ENCODE measurements around the gene CCL7.

CCL7 gene

DNA sequence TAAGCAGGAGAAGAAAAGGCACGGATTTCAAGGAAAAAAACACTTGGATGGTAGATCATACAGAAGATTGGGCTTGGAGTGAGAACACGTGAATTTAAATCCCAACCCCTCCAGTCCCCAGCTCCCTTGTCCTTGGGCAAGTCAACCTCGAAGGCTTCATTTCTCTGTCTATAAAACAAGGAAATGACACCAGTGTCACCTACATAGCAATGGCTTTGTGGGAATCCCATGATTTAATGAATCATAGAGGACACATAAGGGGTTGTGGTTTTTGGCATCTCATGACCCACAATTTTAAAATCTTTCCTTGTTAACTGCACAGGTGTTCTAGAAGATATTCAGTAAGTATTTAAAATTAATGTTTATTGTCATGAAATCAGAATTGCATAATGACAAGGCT lies 23.1 kb upstream of the CCL7 start:
- no peak for DNase-seq (ENCODE audit: low read depth)

DNA sequence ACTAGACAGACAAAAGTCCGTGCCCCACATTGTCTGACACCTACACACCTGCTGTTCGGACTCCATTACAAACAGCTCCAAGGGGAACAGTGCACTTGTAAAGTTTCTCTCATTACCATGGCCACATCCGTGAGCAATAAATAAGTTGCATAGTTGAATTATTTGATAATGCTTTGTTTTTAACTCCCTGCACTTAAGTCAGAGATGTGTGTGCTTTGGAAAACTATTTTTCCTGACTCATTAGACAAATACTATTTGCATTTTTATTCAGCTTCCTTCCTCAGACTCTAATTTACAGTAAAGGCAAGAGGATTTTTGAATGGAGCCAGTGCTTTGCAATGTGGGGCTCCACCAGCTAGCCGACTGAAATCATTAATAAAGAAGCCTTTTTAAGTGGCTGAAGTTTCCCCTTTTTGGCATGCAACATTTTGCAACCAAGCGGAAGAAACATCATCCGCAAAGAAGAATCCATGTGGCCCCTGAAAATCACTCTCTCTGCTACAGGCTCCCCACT lies 21.5 kb upstream of the CCL7 start:
- no peak for DNase-seq (ENCODE audit: low read depth)

DNA sequence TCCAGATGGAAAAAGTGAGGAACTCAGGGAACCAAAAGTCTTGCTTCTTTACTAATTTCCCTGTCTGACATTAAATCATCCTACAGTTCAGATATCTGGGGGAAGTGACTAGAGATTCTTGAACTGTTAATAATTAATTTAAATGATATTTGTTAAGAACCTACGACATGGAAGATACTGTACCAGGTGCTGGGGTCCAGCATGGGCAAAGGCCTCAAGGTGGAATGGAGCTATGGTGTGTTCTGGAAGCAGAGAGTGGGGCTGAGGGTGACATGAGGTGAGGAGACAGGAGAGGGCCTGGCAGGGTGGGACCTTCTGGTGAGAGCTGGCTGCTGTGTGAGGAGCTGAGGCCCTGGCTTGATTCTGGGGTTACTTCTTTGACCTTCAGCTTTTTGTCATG lies 21.0 kb upstream of the CCL7 start:
- no peak for DNase-seq (ENCODE audit: low read depth)

DNA sequence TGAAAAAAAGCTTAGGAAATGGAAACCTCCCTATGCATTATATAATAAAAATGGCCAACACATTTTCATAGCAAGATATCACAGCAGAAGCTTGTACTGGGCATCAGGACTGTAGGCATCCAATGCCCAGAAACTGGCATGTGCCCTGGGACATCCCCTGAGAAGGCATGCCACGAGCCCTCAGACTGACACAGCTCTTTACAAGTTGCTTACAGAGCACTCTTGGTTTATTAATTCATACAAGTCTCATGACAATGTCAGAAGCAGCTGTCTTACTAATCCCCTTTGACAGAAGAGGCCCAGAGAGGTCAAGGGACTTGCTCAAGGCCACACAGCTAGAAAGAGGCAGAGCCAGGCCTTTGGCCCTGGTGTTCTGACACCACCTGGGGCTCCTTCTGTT lies 20.5 kb upstream of the CCL7 start:
- DNase-seq (ENCODE audit: low read depth): no peak

DNA sequence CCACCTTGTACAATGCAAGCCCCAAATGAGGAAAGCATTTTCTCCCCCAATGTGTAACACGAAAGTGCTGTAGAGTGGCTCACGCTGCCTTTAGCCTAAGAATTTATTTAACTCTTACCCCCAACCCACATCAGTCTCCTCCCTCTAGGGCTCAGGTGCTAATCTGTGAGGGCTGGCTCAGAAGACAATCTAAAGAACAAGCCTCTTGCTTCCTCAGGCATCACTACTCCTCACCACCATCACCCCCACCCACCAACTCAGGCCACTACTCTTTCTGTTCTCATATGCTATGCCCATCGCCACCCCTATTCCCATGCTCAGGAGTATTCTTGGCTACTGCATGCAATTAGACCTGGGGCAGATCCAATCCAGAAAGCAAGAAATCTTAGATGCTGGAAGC lies 18.8 kb upstream of the CCL7 start:
- DNase-seq (ENCODE audit: low read depth): no peak

DNA sequence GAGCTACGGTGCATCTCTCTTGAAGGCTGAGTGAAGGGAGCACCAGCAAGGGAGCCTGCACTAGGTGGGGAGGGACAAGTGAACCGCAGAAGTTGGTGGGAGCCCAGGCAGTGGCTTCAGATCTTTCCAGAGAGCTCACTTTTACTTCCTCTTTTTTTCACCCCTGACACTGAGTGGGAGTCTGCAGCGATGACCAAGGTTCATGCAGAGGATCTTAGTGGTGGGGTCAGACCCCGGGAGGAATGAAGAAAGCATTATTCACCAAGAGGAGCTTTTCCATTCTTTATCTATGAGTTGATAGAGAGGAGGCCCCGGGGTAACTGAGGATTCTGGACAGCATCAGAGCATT lies 18.0 kb upstream of the CCL7 start:
- DNase-seq (ENCODE audit: low read depth): no peak

DNA sequence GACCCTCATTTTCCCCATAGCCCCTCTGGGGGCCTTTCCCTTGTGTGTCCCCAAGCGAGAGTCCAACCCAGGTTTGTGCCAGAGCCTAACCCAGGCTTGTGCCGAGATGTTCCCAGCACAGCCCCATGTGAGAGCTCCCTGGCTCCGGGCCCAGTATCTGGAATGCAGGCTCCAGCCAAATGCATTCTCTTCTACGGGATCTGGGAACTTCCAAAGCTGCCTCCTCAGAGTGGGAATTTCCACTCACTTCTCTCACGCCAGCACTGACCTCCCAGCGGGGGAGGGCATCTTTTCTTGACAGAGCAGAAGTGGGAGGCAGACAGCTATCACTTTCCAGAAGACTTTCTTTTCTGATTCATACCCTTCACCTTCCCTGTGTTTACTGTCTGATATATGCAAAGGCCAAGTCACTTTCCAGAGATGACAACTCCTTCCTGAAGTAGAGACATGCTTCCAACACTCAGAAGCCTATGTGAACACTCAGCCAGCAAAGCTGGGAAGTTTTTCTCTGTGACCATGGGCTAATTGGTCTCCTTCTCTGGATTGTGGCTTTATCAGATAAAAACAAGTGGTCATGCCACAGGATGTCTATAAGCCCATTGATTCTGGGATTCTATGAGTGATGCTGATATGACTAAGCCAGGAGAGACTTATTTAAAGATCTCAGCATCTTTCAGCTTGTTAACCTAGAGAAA lies 17.4 kb upstream of the CCL7 start:
- DNase-seq (ENCODE audit: low read depth): no peak

DNA sequence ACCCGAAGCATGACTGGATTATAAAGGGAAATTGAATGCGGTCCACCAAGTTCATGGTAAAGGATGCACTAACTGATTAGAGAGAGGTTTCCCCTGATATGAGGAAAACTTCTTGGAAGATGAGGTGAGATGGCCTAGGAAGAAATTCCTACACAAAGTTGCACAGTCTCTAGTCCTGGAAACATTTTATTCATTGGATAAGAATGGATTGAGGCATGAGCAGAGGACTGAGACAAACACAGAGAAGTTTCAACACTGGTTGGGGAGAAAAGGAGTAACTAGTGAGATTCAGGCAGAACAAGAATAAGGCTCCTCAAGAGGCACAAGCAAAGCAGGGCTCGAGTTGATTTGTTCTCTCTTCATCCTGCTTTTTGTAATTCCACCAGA lies 16.9 kb upstream of the CCL7 start:
- DNase-seq (ENCODE audit: low read depth): no peak

DNA sequence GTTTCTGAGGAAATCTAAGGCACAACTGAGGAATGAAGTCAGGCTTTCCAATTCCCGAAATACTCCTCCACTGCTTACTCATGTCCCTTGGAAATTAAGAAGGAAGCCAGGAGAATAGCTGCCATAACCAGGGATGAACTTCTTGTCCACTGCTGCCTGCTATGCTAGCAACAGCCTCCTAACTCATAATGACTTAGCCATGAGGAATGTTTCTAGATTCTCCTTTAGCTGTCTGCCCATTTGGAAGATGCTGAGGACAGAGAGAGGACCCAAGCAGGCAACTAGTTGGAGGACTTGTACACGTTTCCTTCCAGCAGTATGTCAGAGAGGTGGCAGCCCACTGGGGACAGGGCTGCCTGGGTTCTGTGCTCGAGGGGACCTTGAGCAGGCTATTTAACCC lies 15.9 kb upstream of the CCL7 start:
- DNase-seq (ENCODE audit: low read depth): no peak

DNA sequence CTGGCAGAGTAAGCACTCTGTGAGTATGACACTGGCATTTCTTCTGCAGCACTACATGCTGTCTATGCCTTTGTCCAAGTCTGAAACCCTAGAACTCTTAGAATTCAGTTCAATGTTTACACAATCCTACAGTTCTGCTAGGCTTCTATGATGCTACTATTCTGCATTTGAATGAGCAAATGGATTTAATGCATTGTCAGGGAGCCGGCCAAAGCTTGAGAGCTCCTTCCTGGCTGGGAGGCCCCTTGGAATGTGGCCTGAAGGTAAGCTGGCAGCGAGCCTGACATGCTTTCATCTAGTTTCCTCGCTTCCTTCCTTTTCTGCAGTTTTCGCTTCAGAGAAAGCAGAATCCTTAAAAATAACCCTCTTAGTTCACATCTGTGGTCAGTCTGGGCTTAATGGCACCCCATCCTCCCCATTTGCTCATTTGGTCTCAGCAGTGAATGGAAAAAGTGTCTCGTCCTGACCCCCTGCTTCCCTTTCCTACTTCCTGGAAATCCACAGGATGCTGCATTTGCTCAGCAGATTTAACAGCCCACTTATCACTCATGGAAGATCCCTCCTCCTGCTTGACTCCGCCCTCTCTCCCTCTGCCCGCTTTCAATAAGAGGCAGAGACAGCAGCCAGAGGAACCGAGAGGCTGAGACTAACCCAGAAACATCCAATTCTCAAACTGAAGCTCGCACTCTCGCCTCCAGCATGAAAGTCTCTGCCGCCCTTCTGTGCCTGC lies 15.2 kb upstream of the CCL7 start, which contains the start of gene CCL2:
CCL2 (plus strand) TSS at position 635 of the 730 bp plus-strand sequence; CDS start at position 700, 65 bp downstream.
- no peak for DNase-seq (ENCODE audit: low read depth)

DNA sequence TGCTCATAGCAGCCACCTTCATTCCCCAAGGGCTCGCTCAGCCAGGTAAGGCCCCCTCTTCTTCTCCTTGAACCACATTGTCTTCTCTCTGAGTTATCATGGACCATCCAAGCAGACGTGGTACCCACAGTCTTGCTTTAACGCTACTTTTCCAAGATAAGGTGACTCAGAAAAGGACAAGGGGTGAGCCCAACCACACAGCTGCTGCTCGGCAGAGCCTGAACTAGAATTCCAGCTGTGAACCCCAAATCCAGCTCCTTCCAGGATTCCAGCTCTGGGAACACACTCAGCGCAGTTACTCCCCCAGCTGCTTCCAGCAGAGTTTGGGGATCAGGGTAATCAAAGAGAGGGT lies 14.7 kb upstream of the CCL7 start:
- DNase-seq (ENCODE audit: low read depth): no peak

DNA sequence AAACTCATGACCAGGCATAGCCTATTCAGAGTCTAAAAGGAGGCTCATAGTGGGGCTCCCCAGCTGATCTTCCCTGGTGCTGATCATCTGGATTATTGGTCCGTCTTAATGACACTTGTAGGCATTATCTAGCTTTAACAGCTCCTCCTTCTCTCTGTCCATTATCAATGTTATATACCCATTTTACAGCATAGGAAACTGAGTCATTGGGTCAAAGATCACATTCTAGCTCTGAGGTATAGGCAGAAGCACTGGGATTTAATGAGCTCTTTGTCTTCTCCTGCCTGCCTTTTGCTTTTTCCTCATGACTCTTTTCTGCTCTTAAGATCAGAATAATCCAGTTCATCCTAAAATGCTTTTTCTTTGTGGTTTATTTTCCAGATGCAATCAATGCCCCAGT lies 14.2 kb upstream of the CCL7 start:
- DNase-seq (ENCODE audit: low read depth): no peak

DNA sequence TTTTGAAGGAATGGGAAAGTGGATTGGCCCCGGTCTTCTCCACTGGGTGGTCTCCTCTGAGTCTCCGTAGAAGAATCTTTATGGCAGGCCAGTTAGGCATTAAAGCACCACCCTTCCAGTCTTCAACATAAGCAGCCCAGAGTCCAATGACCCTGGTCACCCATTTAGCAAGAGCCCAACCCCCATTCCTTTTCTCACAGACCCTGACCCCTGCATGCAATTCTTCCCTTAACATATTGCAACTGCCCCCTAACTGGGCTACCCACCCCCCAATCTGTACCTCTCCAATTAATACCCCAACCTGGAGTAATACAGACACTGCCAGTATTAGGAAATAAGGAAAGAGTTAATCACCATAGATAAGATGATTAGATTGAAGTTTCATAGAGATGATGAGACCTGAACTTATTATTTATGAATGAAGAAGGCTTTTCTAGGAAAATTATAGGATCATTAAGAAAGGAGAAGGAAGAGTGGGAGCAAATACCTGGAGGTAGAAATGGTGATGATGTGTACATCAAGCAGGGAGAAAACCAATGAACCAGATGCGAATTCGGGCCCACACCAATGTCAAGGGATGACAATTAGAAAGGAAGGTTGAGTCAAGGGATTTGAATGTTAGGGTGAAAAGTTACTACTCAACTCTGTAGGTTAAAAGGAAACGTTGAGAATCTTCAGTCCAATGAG lies 12.6 kb upstream of the CCL7 start:
- no peak for DNase-seq (ENCODE audit: low read depth)

DNA sequence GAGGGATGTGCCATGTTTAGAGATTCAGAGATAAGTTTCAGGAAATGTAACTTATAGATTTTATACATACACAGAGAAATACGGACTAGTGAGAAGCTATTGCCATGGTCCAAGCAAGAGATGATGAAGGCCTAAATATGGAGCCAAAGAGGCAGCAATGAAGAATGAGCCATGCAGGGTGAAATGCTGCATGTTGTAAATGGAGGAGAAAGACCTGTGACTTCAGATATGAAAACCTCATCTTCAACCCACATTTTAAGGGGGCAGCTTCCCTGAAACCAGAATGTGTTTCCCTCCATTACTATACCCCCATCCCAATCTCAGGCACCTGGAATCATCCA lies 12.1 kb upstream of the CCL7 start:
- DNase-seq (ENCODE audit: low read depth): no peak

DNA sequence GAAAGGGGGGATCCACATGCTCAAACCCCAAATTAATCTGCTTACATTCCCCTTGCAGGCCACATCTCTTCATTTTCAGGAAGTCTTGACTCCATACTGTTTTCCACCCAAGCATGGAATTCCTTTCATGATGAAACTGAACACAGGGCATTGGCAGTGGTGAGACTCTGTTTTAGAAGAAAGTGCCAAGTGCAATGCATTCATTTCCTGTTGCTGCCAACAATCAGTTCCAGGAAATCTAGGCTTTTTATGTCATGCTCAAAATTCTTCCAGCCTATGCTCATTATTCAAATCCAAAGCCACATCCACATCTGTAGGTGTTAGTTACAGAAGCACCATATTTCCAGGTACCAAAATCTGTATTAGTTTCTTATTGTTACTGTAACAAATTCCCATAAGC lies 10.9 kb upstream of the CCL7 start:
- DNase-seq (ENCODE audit: low read depth): no peak

DNA sequence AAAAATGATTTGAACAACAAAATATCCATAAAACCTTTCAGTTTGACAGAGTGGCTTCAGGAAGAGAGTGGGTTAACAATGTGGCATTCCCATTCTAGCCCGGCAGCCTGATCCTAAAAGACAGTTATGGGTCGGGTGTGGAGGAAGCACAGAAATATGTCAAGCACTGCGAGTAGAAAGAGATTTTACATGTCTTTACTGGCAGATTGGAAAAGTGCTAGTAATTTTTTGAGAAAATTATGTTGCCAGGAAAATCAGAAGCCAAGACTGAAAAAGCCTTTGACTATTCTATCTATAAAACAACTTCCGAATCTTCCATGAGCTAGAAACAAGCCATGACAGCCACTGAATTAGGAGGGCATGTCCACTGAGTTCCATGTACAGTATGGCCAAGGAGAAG lies 9.2 kb upstream of the CCL7 start:
- no peak for DNase-seq (ENCODE audit: low read depth)

DNA sequence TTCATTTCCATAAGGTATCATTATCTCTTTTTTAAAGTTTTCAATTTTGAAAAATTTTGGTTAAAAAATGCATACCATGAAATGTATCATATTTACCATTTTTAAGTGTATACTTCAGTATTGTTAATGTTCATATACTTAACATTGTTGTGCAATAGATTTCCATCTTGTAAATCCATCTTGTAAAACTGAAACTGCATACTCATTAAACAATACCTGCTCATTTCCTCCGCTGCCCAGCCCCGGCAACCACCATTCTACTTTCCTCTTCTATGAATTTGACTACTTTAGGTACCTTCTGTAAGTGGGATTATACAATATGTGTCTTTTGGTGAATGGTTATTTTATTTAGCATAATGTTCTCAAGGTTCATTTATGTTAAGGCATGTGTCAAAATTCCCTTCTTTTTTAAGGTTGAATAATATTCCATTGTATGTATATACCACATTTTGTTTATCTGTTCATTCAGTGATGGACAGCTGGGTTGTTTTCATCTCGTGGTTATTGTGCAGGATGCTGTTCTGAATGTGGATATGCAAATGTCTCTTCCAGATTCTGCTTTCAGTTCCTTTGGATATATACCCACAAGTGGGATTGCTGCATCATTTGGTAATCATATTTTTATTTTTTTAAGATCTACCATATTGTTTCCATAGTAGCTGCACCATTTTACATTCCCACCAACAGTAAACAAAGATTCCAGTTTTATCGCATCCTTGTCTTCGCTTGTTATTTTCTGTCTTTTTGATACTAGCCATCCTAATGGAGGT lies 8.3 kb upstream of the CCL7 start:
- no peak for DNase-seq (ENCODE audit: low read depth)

DNA sequence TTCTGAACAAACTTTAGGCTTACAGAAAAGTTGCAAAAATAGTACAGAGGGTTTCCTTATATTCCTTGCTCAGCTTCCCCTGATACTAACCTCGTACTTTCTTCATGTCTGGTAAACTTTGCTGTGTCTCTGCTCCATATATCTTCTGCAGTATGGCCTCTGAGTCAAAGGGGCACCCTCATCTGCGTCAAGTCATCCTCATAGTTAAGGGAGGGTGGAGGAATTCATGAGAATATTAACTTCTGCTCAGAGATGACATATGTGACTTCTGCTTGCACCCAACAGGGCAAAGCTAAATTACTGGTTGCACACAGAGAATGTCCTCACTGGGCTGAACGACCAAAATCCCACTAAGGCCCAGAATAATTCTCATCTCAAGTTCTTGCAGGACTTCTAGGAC lies 4.3 kb upstream of the CCL7 start:
- no peak for DNase-seq (ENCODE audit: low read depth)

DNA sequence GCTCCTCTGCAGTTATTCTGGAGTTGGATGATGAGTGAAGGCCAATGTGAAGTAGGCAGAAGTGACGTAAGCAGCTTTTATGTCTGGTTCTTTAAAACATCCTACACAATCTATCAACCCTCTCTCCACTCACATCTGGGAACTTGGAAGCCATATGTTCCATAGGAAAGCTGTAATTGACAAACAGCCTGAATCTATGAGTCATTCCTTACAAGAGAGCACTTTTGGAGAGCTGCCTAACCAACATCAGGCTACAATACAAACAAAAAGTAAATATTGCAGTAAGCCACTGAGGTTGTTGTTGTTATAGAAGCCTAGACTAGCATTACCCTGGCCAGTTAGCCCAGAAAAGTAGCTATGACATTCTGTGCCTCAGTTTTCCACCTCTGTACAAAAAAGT lies 5.9 kb downstream of the CCL7 start:
- no peak for DNase-seq (ENCODE audit: low read depth)

DNA sequence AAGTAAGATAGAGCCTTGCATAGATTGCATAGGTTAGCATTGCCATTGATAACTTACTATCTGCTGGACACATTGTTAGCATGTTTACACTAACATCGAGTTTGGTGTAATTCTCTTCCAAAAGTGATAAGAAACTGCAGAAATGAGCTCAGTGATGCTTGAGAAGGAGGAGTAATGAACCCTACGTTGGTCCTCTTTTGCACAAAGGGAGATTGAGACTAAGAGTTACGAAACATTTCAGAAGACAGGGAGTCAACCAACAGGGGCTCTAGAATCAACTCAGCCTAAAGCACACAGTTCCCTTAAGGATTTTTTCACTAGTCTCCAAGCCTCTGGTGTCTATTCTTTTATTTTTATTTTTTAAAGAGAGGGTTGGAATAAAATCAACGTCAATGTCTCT lies 6.8 kb downstream of the CCL7 start:
- DNase-seq (ENCODE audit: low read depth): no peak

DNA sequence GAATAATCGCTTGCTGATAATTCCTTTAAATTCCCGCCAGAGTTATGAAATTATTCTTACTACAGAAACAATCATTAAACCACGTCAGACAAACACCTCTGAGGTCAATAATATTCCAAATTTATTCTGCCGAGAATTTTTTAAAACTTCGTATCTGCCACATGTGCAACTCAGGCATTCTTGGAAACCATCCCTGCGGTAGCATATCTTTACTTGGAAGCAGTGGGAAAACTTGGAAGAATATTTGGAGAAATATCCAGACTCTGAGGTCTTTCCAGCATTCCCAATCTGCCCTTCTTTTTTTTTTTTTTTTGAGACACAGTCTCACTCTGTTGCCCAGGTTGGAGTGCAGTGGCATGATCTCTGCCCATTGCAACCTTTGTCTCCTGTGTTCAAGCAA lies 13.6 kb downstream of the CCL7 start:
- no peak for DNase-seq (ENCODE audit: low read depth)

DNA sequence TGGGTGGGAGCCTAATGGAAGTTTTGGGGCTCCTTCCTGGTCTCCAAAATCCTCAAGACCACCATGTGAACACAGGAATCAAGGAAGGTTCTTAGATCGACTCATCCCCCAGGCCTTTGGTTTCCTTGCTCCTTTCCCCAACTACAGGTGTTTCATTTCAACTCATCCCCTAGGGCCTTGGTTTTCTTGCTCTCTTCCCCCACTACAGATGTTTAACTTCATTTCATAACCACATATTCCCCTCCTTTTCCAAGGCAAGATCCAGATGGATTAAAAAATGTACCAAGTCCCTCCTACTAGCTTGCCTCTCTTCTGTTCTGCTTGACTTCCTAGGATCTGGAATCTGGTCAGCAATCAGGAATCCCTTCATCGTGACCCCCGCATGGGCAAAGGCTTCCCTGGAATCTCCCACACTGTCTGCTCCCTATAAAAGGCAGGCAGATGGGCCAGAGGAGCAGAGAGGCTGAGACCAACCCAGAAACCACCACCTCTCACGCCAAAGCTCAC lies 15.3 kb downstream of the CCL7 start, which contains the start of gene CCL11:
CCL11 (plus strand) TSS at position 457 of the 507 bp plus-strand sequence. CDS start 67 bp downstream, outside the sequence.
- DNase-seq (ENCODE audit: low read depth): no peak

Data from activated T-cell treated with anti-CD3 and anti-CD28 coated beads for 48 hours (primary cell).